Gastrocnemius medialis (tissue), 4 donors: ENCODE measurements around the gene SEPTIN3. TPM values are rescaled to one million over a fixed set of nuclear protein-coding genes. Genes with fewer than 3 reads are reported as not detected.
"Not testable (repeated sequence)": the region's sequence is repeated elsewhere in the genome, so short reads cannot be mapped to it uniquely, and the experiment has no call there.

Source experiments
- ATAC-seq, 2 donors: fragments of 150-250 bp; one replicate each; pipeline ENCODE4 v1.9.1; 2016
- DNase-seq, 2 donors: peaks; one replicate each; pipeline ENCODE4 v3.0.0-alpha.2; 2019
- H3K27ac ChIP-seq, 4 donors: fragments of 200-600 bp; sonication (generic); 1 replicate in 1 of 4; 2 replicates in 3 of 4; pipeline ENCODE4 v1.5.1; 2016 to 2018; ENCODE audit warnings: mild to moderate bottlenecking in 2 of 4, moderate library complexity in 1 of 4
- H3K27me3 ChIP-seq, 3 donors: fragments of 200-600 bp; sonication (generic) in 2 of 3; 1 replicate in 1 of 3; 2 replicates in 2 of 3; pipeline versions ENCODE4 v1.5.1 to v1.6.0; 2016 to 2019; ENCODE audit warnings: mild to moderate bottlenecking in 1 of 3, moderate library complexity in 1 of 3
- H3K36me3 ChIP-seq, 2 donors: fragments of 200-600 bp; sonication (generic) in 1 of 2; one replicate each; pipeline ENCODE4 v1.5.1; 2017 to 2018
- H3K4me1 ChIP-seq, 2 donors: fragments of 200-600 bp; sonication (generic) in 1 of 2; one replicate each; pipeline ENCODE4 v1.5.1; 2016 to 2017; ENCODE audit warnings: mild to moderate bottlenecking in 2 of 2
- H3K4me3 ChIP-seq, 4 donors: fragments of 200-600 bp; sonication (generic) in 3 of 4; 1 replicate in 1 of 4; 2 replicates in 3 of 4; pipeline ENCODE4 v1.5.1; 2016 to 2019; ENCODE audit warnings: mild to moderate bottlenecking in 2 of 4
- H3K9me3 ChIP-seq, 3 donors: fragments of 200-600 bp; sonication (generic) in 2 of 3; 1 replicate in 1 of 3; 2 replicates in 2 of 3; pipeline ENCODE4 v1.5.1; 2016 to 2019
- CTCF ChIP-seq, 5 experiments: fragments of 450-650 bp in 3 of 5; fragments of 200-600 bp in 2 of 5; sonication (generic) in 2 of 5; IDR thresholded peaks in 4 of 5; conservative IDR thresholded peaks in 1 of 5; 1 replicate in 4 of 5; 2 replicates in 1 of 5; pipeline ENCODE4 v1.5.1; 2016 to 2019; ENCODE audit warnings: antibody characterized with exemption in 5 of 5, mild to moderate bottlenecking in 3 of 5, moderate library complexity in 3 of 5
- POLR2A ChIP-seq, 2 donors: fragments of 450-650 bp; IDR thresholded peaks; one replicate each; pipeline ENCODE4 v1.6.1; 2017; ENCODE audit warnings: antibody characterized with exemption in 2 of 2, mild to moderate bottlenecking in 2 of 2, moderate library complexity in 2 of 2
- in situ Hi-C, 4 donors: fragments of 200-750 bp; cut with MboI; loops; one replicate each; pipeline versions ENCODE4 v1.15.0 to v1.8.0; 2017; ENCODE audit warnings: low sequenced_read_pairs in 4 of 4
- intact Hi-C: fragments of 100-400 bp; cut with DNase I; formaldehyde crosslinking; loops from one replicate; pipeline ENCODE4 v1.15.1; 2023; ENCODE audit warnings: low total_unique reads
- total RNA-seq, 4 donors: library from RNA; depleted of rRNA; stranded (reverse); fragments of >200 nt; gene quantifications; one replicate each; pipeline versions ENCODE4 v1.1.0 to v1.2.3, GENCODE V29; 2016

The SEPTIN3 gene
- total RNA-seq, 4 donors from 2014 or later, result 0.18 TPM; not detected in 3

- ATAC-seq (peak; percentile 95 to 98), DNase-seq (peak; percentile 80 to 88)
- TF ChIP-seq POLR2A (IDR thresholded peaks at IDR 0.05), result no peak
- TF ChIP-seq CTCF (IDR thresholded peaks at IDR 0.05 in 4 of 5, conservative IDR thresholded peaks at IDR 0.05 in 1 of 5), result peak in 1 of 5 experiments; percentile 12
- in situ Hi-C loops, result loop anchor here in 2 of 4 donors (10.0 kb wide), 2 partner anchors 122 to 252 kb away; partner anchors contain the start of gene MEI1 (in 1 of the 2)
- Histone ChIP-seq H3K36me3 (no peaks in the 10 kb centered on the region), H3K4me1 (peaks cover 0 to 14% of the 10 kb centered on the region in 2 donors), H3K9me3 (no peaks in the 10 kb centered on the region), H3K27ac (peak within 1 kb of the TSS; percentile 61 to 77 (median 68)), H3K4me3 (peak within 1 kb of the TSS; percentile 61 to 83 (median 80)), H3K27me3 (peaks cover 0 to 1% (median 0%) of the 10 kb centered on the region in 3 donors)
- intact Hi-C loops, result loop anchor here (2.0 kb wide), 2 partner anchors 124 to 422 kb away; partner anchors contain the start of gene NAGA
Measured at GRCh38 chr22:41946629-41947423, 22.4 kb upstream of the SEPTIN3 start, which contains the start of gene CENPM. TSS of gene CENPM (minus strand) at chr22:41947152. CDS start at chr22:41947076, 76 bp downstream.

GRCh38 chr22:41947424-41948080 is 21.7 kb upstream of the SEPTIN3 start:
- intact Hi-C loops, result loop anchor here (2.0 kb wide), 2 partner anchors 123 to 421 kb away; partner anchors contain the start of gene NAGA
- H3K27ac ChIP-seq, result peak overlapping the region; percentile 61 to 77 (median 68)
- H3K4me3 ChIP-seq, result peak overlapping the region; percentile 61 to 83 (median 80)
- no peaks in the 10 kb centered on the region for H3K9me3 ChIP-seq
- TF ChIP-seq POLR2A (IDR thresholded peaks at IDR 0.05) (no peak), CTCF (IDR thresholded peaks at IDR 0.05 in 4 of 5, conservative IDR thresholded peaks at IDR 0.05 in 1 of 5) (no peak)
- no peaks in the 10 kb centered on the region for H3K36me3 ChIP-seq
- H3K4me1 ChIP-seq, result peaks cover 0 to 14% of the 10 kb centered on the region in 2 donors
- ATAC-seq (no peak), DNase-seq (no peak)
- H3K27me3 ChIP-seq, result peaks cover 0 to 5% (median 0%) of the 10 kb centered on the region in 3 donors
- in situ Hi-C loops, result loop anchor here in 2 of 4 donors (10.0 kb wide), 2 partner anchors 123 to 253 kb away; partner anchors contain the start of gene MEI1 (in 1 of the 2)

GRCh38 chr22:41948142-41948541 is 21.1 kb upstream of the SEPTIN3 start:
- Histone ChIP-seq H3K36me3 (no peaks in the 10 kb centered on the region), H3K9me3 (no peaks in the 10 kb centered on the region), H3K4me1 (peaks cover 0 to 12% of the 10 kb centered on the region in 2 donors), H3K4me3 (no peak overlapping the region), H3K27ac (no peak overlapping the region), H3K27me3 (peaks cover 0 to 5% (median 0%) of the 10 kb centered on the region in 3 donors)
- in situ Hi-C loops, result loop anchor here in 2 of 4 donors (10.0 kb wide), 2 partner anchors 123 to 253 kb away; partner anchors contain the start of gene MEI1 (in 1 of the 2)
- DNase-seq (no peak), ATAC-seq (no peak)
- TF ChIP-seq POLR2A (IDR thresholded peaks at IDR 0.05) (no peak), CTCF (IDR thresholded peaks at IDR 0.05 in 4 of 5, conservative IDR thresholded peaks at IDR 0.05 in 1 of 5) (no peak)
- intact Hi-C loops, result no loop called here

GRCh38 chr22:41948928-41949296 is 20.3 kb upstream of the SEPTIN3 start:
- H3K4me1 ChIP-seq, ATAC-seq, H3K27ac ChIP-seq, H3K36me3 ChIP-seq, intact Hi-C loops, H3K9me3 ChIP-seq, DNase-seq, H3K4me3 ChIP-seq, H3K27me3 ChIP-seq: not testable (repeated sequence)
- in situ Hi-C loops, result loop anchor here in 2 of 4 donors (10.0 kb wide), 2 partner anchors 124 to 254 kb away; partner anchors contain the start of gene MEI1 (in 1 of the 2)
